H1 (cell line): ENCODE measurements around the gene LHPP. TPM values are rescaled to one million over a fixed set of nuclear protein-coding genes. Genes with fewer than 3 reads are reported as not detected.
A peak's percentile ranks its signal among the peaks of the same experiment; 100 is the strongest.

Experiments used
- ASH2L ChIP-seq: fragments of 200-600, 300-600 bp; sonication (generic); IDR thresholded peaks from one replicate; pipeline ENCODE4 v1.7.1; 2017; ENCODE audit warnings: low read length
- BRCA1 ChIP-seq: IDR thresholded peaks from 2 replicates; pipeline ENCODE4 v1.6.1; 2012; ENCODE audit warnings: low read depth, low read length, improper control_type of control experiment
- CHD1 ChIP-seq: IDR thresholded peaks from 2 replicates; pipeline ENCODE4 v1.6.1; 2012; ENCODE audit warnings: low read depth, low read length, improper control_type of control experiment
- CHD2 ChIP-seq: IDR thresholded peaks from 2 replicates; pipeline ENCODE4 v1.6.1; 2012; ENCODE audit warnings: low read length, improper control_type of control experiment
- CREB1 ChIP-seq: IDR thresholded peaks from 2 replicates; pipeline ENCODE4 v1.6.1; 2012; ENCODE audit warnings: inconsistent platforms
- CTBP2 ChIP-seq: IDR thresholded peaks from 2 replicates; pipeline ENCODE4 v1.7.0; 2011; ENCODE audit warnings: borderline replicate concordance, mild to moderate bottlenecking, moderate library complexity, mixed read lengths, low read length; ENCODE audit not compliant: insufficient read depth, insufficient read length
- CTCF ChIP-seq, 3 experiments: IDR thresholded peaks; 1 replicate in 2 of 3; 2 replicates in 1 of 3; pipeline versions ENCODE4 v1.5.1 to v1.6.1; 2011; ENCODE audit warnings: low read length in 3 of 3, mild to moderate bottlenecking in 3 of 3, inconsistent platforms in 2 of 3, low read depth in 1 of 3, moderate library complexity in 1 of 3; ENCODE audit not compliant: insufficient read depth in 1 of 3; ENCODE audit errors: control extremely low read depth in 1 of 3
- EP300 ChIP-seq, 2 experiments: IDR thresholded peaks; 1 replicate in 1 of 2; 2 replicates in 1 of 2; pipeline ENCODE4 v1.6.1; 2011 to 2012; ENCODE audit warnings: low read depth in 2 of 2, low read length in 2 of 2, mild to moderate bottlenecking in 2 of 2, borderline replicate concordance in 1 of 2, inconsistent platforms in 1 of 2, moderate library complexity in 1 of 2
- GABPA ChIP-seq: IDR thresholded peaks from 2 replicates; pipeline ENCODE4 v1.6.1; 2011; ENCODE audit warnings: mild to moderate bottlenecking, low read length, moderate library complexity, borderline replicate concordance; ENCODE audit not compliant: insufficient read depth
- MAX ChIP-seq: IDR thresholded peaks from 2 replicates; pipeline ENCODE4 v1.6.1; 2012; ENCODE audit warnings: inconsistent platforms
- NRF1 ChIP-seq: IDR thresholded peaks from 2 replicates; pipeline ENCODE4 v1.6.1; 2011; ENCODE audit warnings: mild to moderate bottlenecking, low read depth, low read length, improper control_type of control experiment
- POLR2AphosphoS5 ChIP-seq: IDR thresholded peaks from 2 replicates; pipeline ENCODE4 v1.6.1; 2011; ENCODE audit warnings: low read depth, low read length
- POU5F1 ChIP-seq: IDR thresholded peaks from 2 replicates; pipeline ENCODE4 v1.6.1; 2011; ENCODE audit warnings: low read depth, mild to moderate bottlenecking, low read length, moderate library complexity
- SIN3A ChIP-seq, 2 experiments: IDR thresholded peaks in 1 of 2; conservative IDR thresholded peaks in 1 of 2; 2 replicates each; pipeline ENCODE4 v1.6.1; 2011 to 2012; ENCODE audit warnings: low read length in 2 of 2, improper control_type of control experiment in 1 of 2, low read depth in 1 of 2, mild to moderate bottlenecking in 1 of 2
- SP1 ChIP-seq: IDR thresholded peaks from 2 replicates; pipeline ENCODE4 v1.6.1; 2011; ENCODE audit warnings: low read depth, low read length
- SP2 ChIP-seq: IDR thresholded peaks from 2 replicates; pipeline ENCODE4 v1.6.1; 2012; ENCODE audit warnings: mild to moderate bottlenecking, low read length, inconsistent platforms
- SRF ChIP-seq: IDR thresholded peaks from 2 replicates; pipeline ENCODE4 v1.6.1; 2011; ENCODE audit warnings: mild to moderate bottlenecking, low read depth, low read length, moderate library complexity
- TBP ChIP-seq: IDR thresholded peaks from 2 replicates; pipeline ENCODE4 v1.6.1; 2011; ENCODE audit warnings: low read depth, low read length, improper control_type of control experiment
- YY1 ChIP-seq: IDR thresholded peaks from 2 replicates; pipeline ENCODE4 v1.6.1; 2011; ENCODE audit warnings: low read depth, mild to moderate bottlenecking, low read length
- polyA plus RNA-seq, 7 experiments: library from polyadenylated mRNA; depleted of rRNA in 3 of 7; stranded (reverse) in 5 of 7; unstranded in 2 of 7; fragments of >200 nt in 5 of 7; fragments of 200-250 nt in 2 of 7; gene quantifications; 1 replicate in 5 of 7; 2 replicates in 1 of 7; 4 replicates in 1 of 7; pipeline versions ENCODE4 v1.2.1 to v1.2.3, GENCODE V29; 2011 to 2013; ENCODE audit warnings: missing spikeins in 2 of 7, mixed read lengths in 2 of 7
- total RNA-seq: library from RNA; stranded (reverse); fragmentation: NEBNext Ultra II Directional; extraction: Animal tissue kit (Norgen Biotek cat#: 25700); gene quantifications from 2 replicates; pipeline ENCODE4 v1.2.1, GENCODE V29; 2021

Gene LHPP
- total and polyA plus RNA-seq, 2 of the 8 experiments (the other 6 are each of a cell fraction or from before 2014, with no cell fraction given): 26.0 to 45.0 TPM

GRCh38 chr10:124612611-124613498 is 151.2 kb downstream of the LHPP start (continued):
- TF ChIP-seq NRF1: no peak
- TF ChIP-seq EP300 (IDR thresholded peaks at IDR 0.05; ENCODE audit: borderline replicate concordance in 1 of 2, low read depth in 2 of 2, low read length in 2 of 2): no peak
- TF ChIP-seq CHD2: no peak
- no peak for TF ChIP-seq SP1
- no peak for TF ChIP-seq BRCA1
- TF ChIP-seq TBP: no peak
- no peak for TF ChIP-seq POU5F1
- TF ChIP-seq CREB1: no peak
- TF ChIP-seq POLR2AphosphoS5: 0 out of 2 replicates have a peak, but pooled peaks have one; percentile 20
- no peak for TF ChIP-seq ASH2L
- no peak for TF ChIP-seq CHD1
- no peak for TF ChIP-seq SP2
- TF ChIP-seq SIN3A (conservative IDR thresholded peaks at IDR 0.05 in 1 of 2, IDR thresholded peaks at IDR 0.05 in 1 of 2; ENCODE audit: low read depth in 1 of 2, low read length in 2 of 2): 0 out of 4 replicates have a peak, but pooled peaks of 1 of the 2 experiments have one; percentile 26
- TF ChIP-seq SRF: no peak
- TF ChIP-seq YY1: peak; percentile 24; the same call in 1 of the 2 replicates
- TF ChIP-seq CTBP2: no peak
- no peak for TF ChIP-seq GABPA
- TF ChIP-seq MAX: peak; percentile 49
- peak; percentile 20 to 49 (median 34) for TF ChIP-seq CTCF (IDR thresholded peaks at IDR 0.05; ENCODE audit: control extremely low read depth in 1 of 3, insufficient read depth in 1 of 3, low read depth in 1 of 3, low read length in 3 of 3)
